Nephron (organoid): ENCODE data around the gene PARVG.

Experiments
- H3K27ac Mint-ChIP-seq, 3 experiments: 2 replicates each; pipeline ENCODE4 v1.8.0; 2020; ENCODE audit warnings: mixed read lengths in 3 of 3, mild to moderate bottlenecking in 2 of 3, moderate library complexity in 1 of 3
- H3K27me3 Mint-ChIP-seq: 2 replicates; pipeline ENCODE4 v1.8.0; 2021; ENCODE audit warnings: low read depth, mild to moderate bottlenecking, moderate library complexity, mixed read lengths
- H3K36me3 Mint-ChIP-seq: 2 replicates; pipeline ENCODE4 v1.8.0; 2020; ENCODE audit warnings: low read depth, mixed read lengths
- H3K4me1 Mint-ChIP-seq: 2 replicates; pipeline ENCODE4 v1.8.0; 2020; ENCODE audit warnings: mixed read lengths
- H3K4me3 Mint-ChIP-seq, 3 experiments: 2 replicates each; pipeline ENCODE4 v1.8.0; 2020; ENCODE audit warnings: mild to moderate bottlenecking in 3 of 3, mixed read lengths in 3 of 3, moderate library complexity in 2 of 3
- H3K9me3 Mint-ChIP-seq: 2 replicates; pipeline ENCODE4 v1.8.0; 2020; ENCODE audit warnings: mixed read lengths
- CTCF ChIP-seq, 3 experiments: fragments of 200-600 bp; sonication (generic); IDR thresholded peaks; one replicate each; pipeline ENCODE4 v1.5.0; 2021; ENCODE audit warnings: antibody characterized with exemption in 3 of 3; ENCODE audit not compliant: unreplicated experiment in 3 of 3

Gene PARVG

DNA sequence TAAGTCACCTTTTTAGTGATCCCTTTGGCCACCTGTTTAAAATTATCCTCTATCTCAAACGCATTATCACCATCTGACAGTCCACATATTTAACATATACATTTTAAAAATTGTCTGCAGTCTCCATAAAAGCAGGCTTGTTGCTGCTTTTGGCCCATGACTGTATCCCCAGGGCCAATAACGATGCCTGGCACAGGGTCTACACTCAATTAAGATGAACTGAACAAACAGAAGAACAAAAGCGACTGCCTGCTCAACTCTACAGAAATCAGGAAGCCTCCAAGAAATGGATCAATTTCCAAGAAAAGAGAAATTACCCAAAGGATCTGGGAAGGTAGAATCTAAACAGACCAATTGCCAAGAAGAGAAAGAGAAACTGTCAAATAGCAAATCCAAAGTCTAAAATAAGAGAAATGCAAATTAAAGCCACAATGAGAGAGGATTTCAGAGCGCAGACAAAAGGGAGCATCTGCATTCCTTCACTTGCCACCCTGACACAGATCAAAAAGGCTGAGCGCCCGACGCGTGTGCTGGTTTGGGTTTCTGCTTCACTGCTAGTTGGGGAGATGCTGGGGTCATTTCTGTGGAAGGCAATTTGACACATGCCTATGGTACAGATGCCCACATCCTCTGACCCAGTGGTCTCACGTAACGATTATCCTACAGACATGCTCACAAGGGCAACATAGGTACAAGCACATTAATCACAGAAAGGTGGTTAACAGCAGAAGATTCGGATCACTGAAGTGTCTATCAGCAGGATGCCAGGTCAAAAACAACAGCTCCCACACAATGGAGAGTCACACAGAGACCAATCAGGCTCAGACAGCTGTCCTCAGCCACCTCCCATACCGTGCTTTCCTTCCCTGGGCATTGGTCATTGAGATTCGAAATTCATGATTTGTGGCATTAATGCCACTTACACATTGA is 76.1 kb downstream of the PARVG start:
- no peak for TF ChIP-seq CTCF (IDR thresholded peaks at IDR 0.05; ENCODE audit: unreplicated experiment in 3 of 3)
- peaks cover 6% of the 10 kb centered on the region for H3K9me3 Mint-ChIP-seq
- peaks cover 14% of the 10 kb centered on the region for H3K27me3 Mint-ChIP-seq
- H3K4me1 Mint-ChIP-seq, result no peaks in the 10 kb centered on the region
- no peak overlapping the region for H3K27ac Mint-ChIP-seq
- H3K36me3 Mint-ChIP-seq, result no peaks in the 10 kb centered on the region
- H3K4me3 Mint-ChIP-seq, result no peak overlapping the region
